HL-60 (cell line): ENCODE measurements around the gene CDA.

Source experiments
- CTCF ChIP-seq: IDR thresholded peaks from one replicate; pipeline ENCODE4 v1.5.1; 2011; ENCODE audit warnings: low read length, control low read depth, inconsistent platforms; ENCODE audit not compliant: insufficient read depth
- GABPA ChIP-seq: IDR thresholded peaks from 2 replicates; pipeline ENCODE4 v1.6.1; 2012; ENCODE audit warnings: low read depth

- no peak for TF ChIP-seq CTCF
- no peak for TF ChIP-seq GABPA
Observed at GRCh38 chr1:20551945-20552727, 36.8 kb upstream of the CDA start, which contains the start of gene FAM43B.
